ENCODE results near the gene LRIT3. TPM values are rescaled to one million over a fixed set of nuclear protein-coding genes. Genes with fewer than 3 reads are reported as not detected.

Gene LRIT3, protein sequence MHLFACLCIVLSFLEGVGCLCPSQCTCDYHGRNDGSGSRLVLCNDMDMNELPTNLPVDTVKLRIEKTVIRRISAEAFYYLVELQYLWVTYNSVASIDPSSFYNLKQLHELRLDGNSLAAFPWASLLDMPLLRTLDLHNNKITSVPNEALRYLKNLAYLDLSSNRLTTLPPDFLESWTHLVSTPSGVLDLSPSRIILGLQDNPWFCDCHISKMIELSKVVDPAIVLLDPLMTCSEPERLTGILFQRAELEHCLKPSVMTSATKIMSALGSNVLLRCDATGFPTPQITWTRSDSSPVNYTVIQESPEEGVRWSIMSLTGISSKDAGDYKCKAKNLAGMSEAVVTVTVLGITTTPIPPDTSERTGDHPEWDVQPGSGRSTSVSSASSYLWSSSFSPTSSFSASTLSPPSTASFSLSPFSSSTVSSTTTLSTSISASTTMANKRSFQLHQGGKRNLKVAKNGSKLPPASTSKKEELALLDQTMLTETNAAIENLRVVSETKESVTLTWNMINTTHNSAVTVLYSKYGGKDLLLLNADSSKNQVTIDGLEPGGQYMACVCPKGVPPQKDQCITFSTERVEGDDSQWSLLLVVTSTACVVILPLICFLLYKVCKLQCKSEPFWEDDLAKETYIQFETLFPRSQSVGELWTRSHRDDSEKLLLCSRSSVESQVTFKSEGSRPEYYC
- total RNA-seq: under 1 TPM; 0.16 to 0.22 (median 0.18) TPM

DNA sequence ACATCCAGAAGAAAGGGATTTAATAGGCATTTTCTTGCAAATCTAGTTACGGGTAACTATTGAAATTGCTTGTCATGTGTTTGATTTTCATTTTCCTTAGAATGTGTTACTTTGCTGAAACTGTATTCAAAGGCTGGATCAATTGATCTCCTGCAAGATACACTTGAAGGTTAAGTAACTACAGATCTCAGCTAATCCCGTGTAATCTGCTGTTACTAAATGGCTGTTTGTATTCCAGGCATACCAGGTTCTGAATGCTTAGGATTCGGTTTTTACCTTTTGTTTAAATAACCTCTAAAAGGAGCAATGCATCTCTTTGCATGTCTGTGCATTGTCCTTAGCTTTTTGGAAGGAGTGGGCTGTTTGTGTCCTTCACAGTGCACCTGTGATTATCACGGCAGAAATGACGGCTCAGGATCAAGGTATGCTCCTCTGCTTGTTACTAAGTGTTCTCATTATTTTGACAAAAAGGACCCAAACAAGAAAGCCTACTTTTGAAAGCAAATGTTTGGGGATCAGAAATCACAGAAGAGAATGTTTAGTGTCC is at the start of gene LRIT3:
LRIT3 (plus strand) TSS at position 212 of the 547 bp plus-strand sequence; CDS start at position 307, 95 bp downstream.
- TF ChIP-seq CTCF (IDR thresholded peaks at IDR 0.05; ENCODE audit: low read depth): no peak

DNA sequence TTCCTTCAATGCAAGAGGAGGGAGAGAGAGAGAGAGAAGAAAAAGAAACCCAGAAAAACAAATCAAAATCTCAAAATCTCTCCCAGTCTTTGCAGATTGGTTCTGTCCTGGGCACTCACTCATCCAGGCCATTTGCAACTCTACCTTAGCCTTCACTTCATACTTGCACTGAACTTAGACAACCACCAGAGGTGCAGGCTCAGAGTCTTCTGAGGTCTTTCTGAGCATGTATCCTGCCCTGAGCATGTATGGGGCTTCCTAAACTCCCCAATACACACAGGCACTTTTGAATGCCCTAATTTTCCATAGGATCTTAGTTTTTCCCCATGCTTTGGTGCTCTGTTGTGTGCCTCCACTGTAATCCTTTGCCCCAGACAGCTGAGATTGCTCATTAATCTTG is 49.0 kb upstream of the LRIT3 start:
- no peak for TF ChIP-seq CTCF (IDR thresholded peaks at IDR 0.05; ENCODE audit: low read depth)

DNA sequence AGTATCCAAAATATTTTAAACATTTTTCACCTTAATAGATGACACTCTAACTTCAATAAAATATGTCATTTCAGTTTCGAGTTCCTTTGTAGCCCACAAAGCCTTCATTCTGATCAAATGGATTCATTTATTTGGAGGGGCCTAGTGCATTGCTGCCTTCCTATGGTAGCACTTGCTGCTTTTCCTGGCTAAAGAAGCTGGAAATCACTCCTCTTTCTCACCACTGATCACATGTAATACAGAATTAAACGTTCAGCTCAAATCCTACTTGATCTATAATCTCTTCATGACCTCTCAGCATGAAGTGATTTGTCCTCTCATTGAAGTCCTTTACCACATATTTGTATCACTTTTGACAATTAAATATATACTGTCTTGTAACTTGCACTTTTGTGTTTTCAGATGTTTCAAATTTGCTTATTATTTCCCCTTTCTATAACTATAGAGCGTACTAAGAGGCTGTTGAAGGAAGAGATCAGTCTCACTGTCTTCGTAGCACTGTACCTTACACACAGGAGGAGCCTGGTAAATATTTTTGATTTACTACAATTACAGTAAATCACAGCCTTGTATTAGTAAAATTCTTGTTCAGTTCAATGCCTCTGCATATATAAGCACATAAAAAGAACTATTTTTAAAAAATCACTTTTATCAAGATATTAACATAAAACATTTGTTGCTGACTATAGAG is 46.7 kb upstream of the LRIT3 start:
- TF ChIP-seq CTCF (IDR thresholded peaks at IDR 0.05; ENCODE audit: low read depth): no peak

DNA sequence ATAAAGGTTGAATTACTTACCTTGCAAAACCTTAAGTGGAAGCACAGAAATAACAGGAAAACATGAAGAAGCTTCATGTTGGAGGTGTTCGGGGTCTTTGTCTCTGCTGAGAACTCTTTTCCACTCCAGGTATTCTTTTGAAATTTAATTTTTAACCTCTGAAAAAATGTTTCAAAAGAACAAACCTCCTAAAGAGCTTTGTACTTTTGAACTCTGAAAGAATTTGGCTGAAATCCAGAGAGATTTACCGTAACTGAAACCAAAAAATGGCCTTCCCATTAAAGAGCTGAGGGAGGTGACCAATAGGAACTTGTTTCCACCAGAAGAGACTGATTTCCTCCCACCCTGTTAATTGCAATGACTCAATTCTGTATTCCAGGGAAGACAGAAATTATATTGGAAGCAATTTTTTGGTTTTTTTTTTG is 46.0 kb upstream of the LRIT3 start, which contains the start of gene CFI:
CFI (minus strand) TSS at position 105 of the 425 bp plus-strand sequence; CDS start at position 77, 28 bp downstream.
- TF ChIP-seq CTCF (IDR thresholded peaks at IDR 0.05; ENCODE audit: low read depth): no peak

DNA sequence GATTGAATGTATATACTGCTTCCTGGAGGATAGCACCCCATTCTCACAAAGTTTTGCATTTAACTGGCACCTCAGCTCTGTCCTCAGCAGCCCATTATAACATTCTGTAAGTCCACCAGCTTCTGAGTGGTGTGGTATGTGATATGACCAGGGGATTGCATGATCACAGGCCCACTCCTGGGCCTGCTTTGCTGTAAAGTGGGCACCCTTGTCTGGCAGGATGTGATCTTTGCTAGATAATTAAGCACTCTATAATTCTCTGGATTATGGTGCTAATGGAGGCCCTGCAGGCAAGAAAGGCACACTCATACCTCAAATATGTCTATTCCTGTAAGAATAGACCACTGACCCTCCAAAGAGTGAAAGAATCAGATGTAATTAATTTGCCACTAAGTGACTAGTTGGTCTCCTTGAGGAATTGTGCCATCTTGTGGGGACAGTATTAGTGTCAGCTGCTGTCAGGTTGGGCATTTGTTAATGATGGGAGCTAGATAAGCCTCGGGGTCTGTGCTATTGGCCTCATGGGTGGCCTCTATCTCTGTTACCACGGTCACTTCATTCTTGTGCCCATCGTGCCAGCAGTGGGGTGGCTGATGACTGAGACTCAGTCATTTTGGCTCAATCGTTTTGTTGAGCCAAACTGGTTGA is 43.9 kb upstream of the LRIT3 start:
- no peak for TF ChIP-seq CTCF (IDR thresholded peaks at IDR 0.05; ENCODE audit: low read depth)

DNA sequence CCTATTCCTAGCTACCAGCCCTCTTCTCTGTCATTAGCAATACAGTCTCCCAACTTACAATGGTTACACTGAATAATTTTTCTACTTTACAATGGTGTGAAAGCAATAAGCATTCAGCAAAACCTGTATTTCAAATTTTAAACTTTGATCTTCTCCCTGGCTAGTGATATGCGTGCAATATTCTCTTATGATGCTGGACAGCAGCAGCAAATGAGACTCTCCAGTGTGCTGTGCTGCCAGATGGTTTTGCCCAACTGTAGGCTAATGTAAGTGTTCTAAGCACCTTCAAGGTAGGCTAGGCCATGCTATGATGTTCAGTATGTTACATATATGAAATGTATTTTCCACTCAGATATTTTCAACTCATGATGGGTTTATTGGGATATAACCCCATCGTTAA is 38.3 kb upstream of the LRIT3 start:
- no peak for TF ChIP-seq CTCF (IDR thresholded peaks at IDR 0.05; ENCODE audit: low read depth)
